ENCODE measurements around the gene ANKRD12.
"Not testable (repeated sequence)": the region's sequence is repeated elsewhere in the genome, so short reads cannot be mapped to it uniquely, and the experiment has no call there.

Gene ANKRD12

GRCh38 chr18:9136315-9137155, at the start of gene ANKRD12:
TSS of gene ANKRD12 (plus strand) at chr18:9136781. CDS start at chr18:9182433, 45,652 bp downstream.
- peak; percentile 98 for DNase-seq

GRCh38 chr18:9087144-9087543, 49.4 kb upstream of the ANKRD12 start:
- no peak for DNase-seq

GRCh38 chr18:9088252-9088651, 48.3 kb upstream of the ANKRD12 start:
- DNase-seq, result no peak

- DNase-seq, result not testable (repeated sequence)
These were observed 47.9 kb upstream of the ANKRD12 start for GRCh38 chr18:9088727-9089126.

GRCh38 chr18:9090578-9090977, 46.0 kb upstream of the ANKRD12 start:
- no peak for DNase-seq

- no peak for DNase-seq
These were observed 45.5 kb upstream of the ANKRD12 start for GRCh38 chr18:9091066-9091476.

GRCh38 chr18:9092665-9093064, 43.9 kb upstream of the ANKRD12 start:
- no peak for DNase-seq

- DNase-seq, result not testable (repeated sequence)
These were observed 43.5 kb upstream of the ANKRD12 start for GRCh38 chr18:9093109-9093508.

- DNase-seq, result no peak
These were observed 42.0 kb upstream of the ANKRD12 start for GRCh38 chr18:9094307-9095226.

GRCh38 chr18:9095297-9096006, 41.1 kb upstream of the ANKRD12 start:
- DNase-seq, result peak; percentile 76

GRCh38 chr18:9096007-9096371, 40.6 kb upstream of the ANKRD12 start:
- no peak for DNase-seq

- no peak for DNase-seq
These were observed 39.9 kb upstream of the ANKRD12 start for GRCh38 chr18:9096685-9097084.

GRCh38 chr18:9097349-9097748, 39.2 kb upstream of the ANKRD12 start:
- DNase-seq, result no peak

- DNase-seq, result no peak
These were observed 35.8 kb upstream of the ANKRD12 start for GRCh38 chr18:9100796-9101195.

- no peak for DNase-seq
These were observed 34.7 kb upstream of the ANKRD12 start for GRCh38 chr18:9101730-9102507.

- peak; percentile 98 for DNase-seq
These were observed 33.8 kb upstream of the ANKRD12 start, which contains the start of gene NDUFV2 for GRCh38 chr18:9102508-9103375. TSS of gene NDUFV2 (plus strand) at chr18:9102699. CDS start at chr18:9102744, 45 bp downstream.

- DNase-seq, result no peak
These were observed 33.2 kb upstream of the ANKRD12 start for GRCh38 chr18:9103376-9103873.

- DNase-seq, result no peak
These were observed 32.2 kb upstream of the ANKRD12 start for GRCh38 chr18:9104244-9104901.

GRCh38 chr18:9105420-9105819, 31.2 kb upstream of the ANKRD12 start:
- DNase-seq, result no peak

GRCh38 chr18:9106094-9106493, 30.5 kb upstream of the ANKRD12 start:
- no peak for DNase-seq
